WTC11 (cell line): ENCODE data around the gene FOXL2. TPM values are rescaled to one million over a fixed set of nuclear protein-coding genes. Genes with fewer than 3 reads are reported as not detected.
A peak's percentile ranks its signal among the peaks of the same experiment; 100 is the strongest.

ENCODE experiments used
- ATAC-seq: fragments of 200-7000 bp; cut with Tn5 transposase; 2 replicates; pipeline ENCODE4 v1.10.0; 2021; ENCODE audit warnings: mild to moderate bottlenecking, moderate library complexity
- CTCF ChIA-PET: fragments of 300-600 bp; sonication (Branson Sonifier 250); formaldehyde crosslinking; loops from one replicate; lab custom pipeline; 2021; ENCODE audit warnings: antibody characterized with exemption; lab: Charles Lee
- POLR2A ChIA-PET: fragments of 350-600 bp; sonication (Branson Sonifier 250); formaldehyde crosslinking; loops from one replicate; lab custom pipeline; 2021; ENCODE audit warnings: antibody characterized with exemption; lab: Charles Lee
- DNase-seq: peaks from one replicate; pipeline ENCODE4 v3.0.0; 2021; ENCODE audit warnings: low spot score
- H3K27ac Mint-ChIP-seq: 2 replicates; pipeline ENCODE4 v1.8.0; 2021; ENCODE audit warnings: mixed read lengths
- H3K27me3 Mint-ChIP-seq: 2 replicates; pipeline ENCODE4 v1.8.0; 2021; ENCODE audit warnings: low read depth, mild to moderate bottlenecking, moderate library complexity, mixed read lengths
- H3K36me3 Mint-ChIP-seq: 2 replicates; pipeline ENCODE4 v1.8.0; 2021; ENCODE audit warnings: mixed read lengths
- H3K4me1 Mint-ChIP-seq: 2 replicates; pipeline ENCODE4 v1.8.0; 2022; ENCODE audit warnings: mixed read lengths
- H3K4me3 Mint-ChIP-seq: 2 replicates; pipeline ENCODE4 v1.8.0; 2021; ENCODE audit warnings: mild to moderate bottlenecking, moderate library complexity, mixed read lengths
- H3K9me3 Mint-ChIP-seq: 2 replicates; pipeline ENCODE4 v1.8.0; 2021; ENCODE audit warnings: mixed read lengths
- CBFB ChIP-seq: sonication (generic); formaldehyde crosslinking; IDR thresholded peaks from 2 replicates; pipeline ENCODE4 v1.8.1; 2022; ENCODE audit warnings: mild to moderate bottlenecking, low read depth, missing genetic modification reagents
- ESRRA ChIP-seq: sonication (generic); formaldehyde crosslinking; IDR thresholded peaks from 2 replicates; pipeline ENCODE4 v1.8.1; 2022; ENCODE audit warnings: mild to moderate bottlenecking, missing genetic modification reagents, borderline replicate concordance
- FOXK1 ChIP-seq: sonication (generic); formaldehyde crosslinking; IDR thresholded peaks from 2 replicates; pipeline ENCODE4 v1.8.0; 2022; ENCODE audit warnings: mild to moderate bottlenecking, moderate library complexity, missing genetic modification reagents
- GRHL2 ChIP-seq: fragments of 250-450 bp; sonication (Bioruptor Pico); IDR thresholded peaks from 2 replicates; pipeline ENCODE4 v1.8.0; 2022; ENCODE audit warnings: mild to moderate bottlenecking, moderate library complexity; ENCODE audit not compliant: insufficient replicate concordance, severe bottlenecking
- IRF2 ChIP-seq: sonication (generic); formaldehyde crosslinking; IDR thresholded peaks from 2 replicates; pipeline ENCODE4 v1.8.0; 2022; ENCODE audit warnings: low read depth, missing genetic modification reagents, borderline replicate concordance
- JAZF1 ChIP-seq: fragments of 250-450 bp; sonication (Bioruptor Pico); IDR thresholded peaks from 2 replicates; pipeline ENCODE4 v1.9.0; 2021; ENCODE audit warnings: moderate library complexity, mild to moderate bottlenecking, inconsistent platforms
- NFATC4 ChIP-seq: fragments of 250-450 bp; sonication (Bioruptor Pico); IDR thresholded peaks from 2 replicates; pipeline ENCODE4 v1.9.0; 2021; ENCODE audit warnings: mild to moderate bottlenecking
- NFE2L1 ChIP-seq: sonication (generic); formaldehyde crosslinking; IDR thresholded peaks from 2 replicates; pipeline ENCODE4 v1.8.1; 2023; ENCODE audit warnings: missing genetic modification reagents
- NR2C2 ChIP-seq: sonication (generic); formaldehyde crosslinking; IDR thresholded peaks from 2 replicates; pipeline ENCODE4 v1.8.0; 2022; ENCODE audit warnings: mild to moderate bottlenecking, missing genetic modification reagents
- SMAD4 ChIP-seq: sonication (generic); formaldehyde crosslinking; IDR thresholded peaks from 2 replicates; pipeline ENCODE4 v1.8.0; 2022; ENCODE audit warnings: mild to moderate bottlenecking, missing genetic modification reagents
- TCF7 ChIP-seq: sonication (generic); formaldehyde crosslinking; IDR thresholded peaks from 2 replicates; pipeline ENCODE4 v1.8.0; 2022; ENCODE audit warnings: mild to moderate bottlenecking, low read depth, missing genetic modification reagents, moderate library complexity
- ZNF121 ChIP-seq: sonication (generic); formaldehyde crosslinking; IDR thresholded peaks from 2 replicates; pipeline ENCODE4 v1.8.0; 2023; ENCODE audit warnings: missing genetic modification reagents
- ZNF138 ChIP-seq: sonication (generic); formaldehyde crosslinking; conservative IDR thresholded peaks from 2 replicates; pipeline ENCODE4 v1.8.1; 2022; ENCODE audit warnings: mild to moderate bottlenecking, moderate library complexity, missing genetic modification reagents
- ZNF317 ChIP-seq: sonication (generic); formaldehyde crosslinking; IDR thresholded peaks from 2 replicates; pipeline ENCODE4 v1.8.1; 2023; ENCODE audit warnings: low read depth, mild to moderate bottlenecking, moderate library complexity, missing genetic modification reagents, borderline replicate concordance
- ZNF423 ChIP-seq: fragments of 250-450 bp; sonication (Bioruptor Pico); IDR thresholded peaks from 2 replicates; pipeline ENCODE4 v2.1.2; 2022; ENCODE audit warnings: mild to moderate bottlenecking, moderate library complexity
- total RNA-seq: library from RNA; stranded (reverse); gene quantifications from 3 replicates; pipeline ENCODE4 v1.2.3, GENCODE V29; 2021
- TF ChIP-seq, protein P1 (sequence below): sonication (generic); formaldehyde crosslinking; IDR thresholded peaks from 2 replicates; pipeline ENCODE4 v1.8.1; 2022; ENCODE audit warnings: low read depth, mild to moderate bottlenecking, moderate library complexity, missing genetic modification reagents, borderline replicate concordance
- TF ChIP-seq, protein P2 (sequence below): fragments of 250-450 bp; sonication (Bioruptor Pico); conservative IDR thresholded peaks from 2 replicates; pipeline ENCODE4 v1.9.0; 2021; ENCODE audit warnings: mild to moderate bottlenecking
- TF ChIP-seq, protein P3 (sequence below): fragments of 250-450 bp; sonication (Bioruptor Pico); IDR thresholded peaks from 2 replicates; pipeline ENCODE4 v1.8.0; 2021; ENCODE audit warnings: mild to moderate bottlenecking
- TF ChIP-seq, protein P4 (sequence below): sonication (generic); formaldehyde crosslinking; IDR thresholded peaks from 2 replicates; pipeline ENCODE4 v1.8.0; 2022; ENCODE audit warnings: mild to moderate bottlenecking, missing genetic modification reagents
- TF ChIP-seq, protein P5 (sequence below): fragments of 250-450 bp; sonication (Bioruptor Pico); IDR thresholded peaks from 2 replicates; pipeline ENCODE4 v1.9.0; 2021; ENCODE audit warnings: moderate library complexity, mild to moderate bottlenecking, inconsistent platforms, borderline replicate concordance
- TF ChIP-seq, protein P6 (sequence below): sonication (generic); formaldehyde crosslinking; IDR thresholded peaks from 2 replicates; pipeline ENCODE4 v1.8.0; 2022; ENCODE audit warnings: missing genetic modification reagents

Gene FOXL2
- total RNA-seq, 1 experiment from 2014 or later, result 1.4 TPM

DNA sequence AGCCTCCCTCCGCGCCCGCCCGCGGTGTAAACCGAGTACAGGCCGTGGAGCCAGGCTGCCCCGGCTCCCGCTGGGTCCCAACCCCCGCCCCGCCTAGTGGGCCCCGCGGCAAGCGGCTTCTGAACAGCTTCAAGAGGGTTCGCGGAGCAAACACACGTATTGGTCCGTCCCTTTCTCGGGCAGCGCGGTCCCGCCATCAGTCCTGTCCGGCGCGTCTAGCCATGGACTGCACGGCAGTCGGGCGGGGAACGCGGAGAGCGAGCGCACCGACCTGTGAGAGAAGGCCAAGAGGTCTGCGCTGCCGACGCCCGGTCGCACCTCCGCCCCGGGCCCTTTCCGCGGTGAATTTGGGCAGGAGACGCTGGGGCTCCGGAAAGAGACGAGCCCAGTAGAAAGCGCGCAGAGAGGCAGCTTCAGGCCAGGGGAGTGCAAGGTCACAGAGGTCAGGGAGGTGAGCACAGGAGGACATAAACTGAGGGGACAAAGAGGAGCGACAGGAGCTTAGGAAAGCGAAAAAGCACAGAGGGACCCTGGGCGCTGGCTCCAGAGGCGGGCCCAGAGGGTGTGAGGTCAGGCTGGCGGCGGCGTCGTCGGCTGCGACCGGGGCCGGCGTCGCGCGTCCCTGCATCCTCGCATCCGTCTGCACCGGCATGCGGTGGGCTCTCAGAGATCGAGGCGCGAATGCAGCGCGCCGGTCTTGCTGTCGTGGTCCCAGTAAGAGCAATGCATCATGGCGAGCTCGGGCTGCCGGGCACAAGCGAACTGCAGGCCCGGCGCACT is 1.8 kb downstream of the FOXL2 start (continued):
- TF ChIP-seq, protein P1, sequence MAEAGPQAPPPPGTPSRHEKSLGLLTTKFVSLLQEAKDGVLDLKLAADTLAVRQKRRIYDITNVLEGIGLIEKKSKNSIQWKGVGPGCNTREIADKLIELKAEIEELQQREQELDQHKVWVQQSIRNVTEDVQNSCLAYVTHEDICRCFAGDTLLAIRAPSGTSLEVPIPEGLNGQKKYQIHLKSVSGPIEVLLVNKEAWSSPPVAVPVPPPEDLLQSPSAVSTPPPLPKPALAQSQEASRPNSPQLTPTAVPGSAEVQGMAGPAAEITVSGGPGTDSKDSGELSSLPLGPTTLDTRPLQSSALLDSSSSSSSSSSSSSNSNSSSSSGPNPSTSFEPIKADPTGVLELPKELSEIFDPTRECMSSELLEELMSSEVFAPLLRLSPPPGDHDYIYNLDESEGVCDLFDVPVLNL, result peak; percentile 61; the same call in 1 of the 2 replicates
- peak; percentile 45; the same call in 1 of the 2 replicates for TF ChIP-seq ZNF317 (CRISPR knock-in tag)
- peak; percentile 92 for TF ChIP-seq SMAD4 (CRISPR knock-in tag)
- TF ChIP-seq IRF2 (CRISPR knock-in tag), result no peak
- TF ChIP-seq ZNF138 (CRISPR knock-in tag), result no peak
- no peak for TF ChIP-seq CBFB (CRISPR knock-in tag)
- TF ChIP-seq, protein P2, sequence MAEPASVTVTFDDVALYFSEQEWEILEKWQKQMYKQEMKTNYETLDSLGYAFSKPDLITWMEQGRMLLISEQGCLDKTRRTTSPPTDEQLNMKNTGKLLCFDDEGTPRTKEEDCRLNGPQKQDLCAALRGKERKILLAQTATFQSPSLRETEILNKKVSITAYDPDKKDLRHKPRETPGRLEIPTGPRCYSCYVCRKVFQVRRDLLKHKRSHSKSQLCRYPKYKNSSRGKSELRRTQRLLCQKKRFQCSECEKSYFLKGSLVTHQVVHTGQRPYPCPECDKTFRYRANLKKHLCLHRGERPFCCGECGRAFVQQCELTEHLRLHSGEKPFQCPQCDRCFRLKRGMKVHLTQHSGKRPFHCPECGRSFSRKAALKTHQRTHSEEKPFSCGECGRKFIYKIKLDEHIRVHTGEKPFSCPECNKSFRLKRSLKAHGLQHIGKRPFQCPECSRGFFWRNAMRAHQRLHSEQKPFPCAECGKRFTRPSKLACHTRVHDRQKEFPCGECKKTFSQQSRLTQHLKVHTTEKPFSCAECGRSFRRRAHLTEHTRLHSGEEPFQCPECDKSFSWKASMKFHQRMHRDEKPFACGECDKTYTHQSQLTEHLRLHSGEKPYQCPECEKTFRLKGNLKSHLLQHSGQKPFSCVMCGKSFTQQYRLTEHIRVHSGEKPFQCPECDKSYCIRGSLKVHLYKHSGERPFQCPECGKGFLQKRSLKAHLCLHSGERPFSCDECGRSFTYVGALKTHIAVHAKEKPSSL (CRISPR knock-in tag), result no peak
- no peak for TF ChIP-seq JAZF1 (CRISPR knock-in tag)
- TF ChIP-seq NFE2L1 (CRISPR knock-in tag), result peak; percentile 89; the same call in 1 of the 2 replicates
- TF ChIP-seq ESRRA (CRISPR knock-in tag), result peak; percentile 91; the same call in 1 of the 2 replicates
- TF ChIP-seq, protein P3, sequence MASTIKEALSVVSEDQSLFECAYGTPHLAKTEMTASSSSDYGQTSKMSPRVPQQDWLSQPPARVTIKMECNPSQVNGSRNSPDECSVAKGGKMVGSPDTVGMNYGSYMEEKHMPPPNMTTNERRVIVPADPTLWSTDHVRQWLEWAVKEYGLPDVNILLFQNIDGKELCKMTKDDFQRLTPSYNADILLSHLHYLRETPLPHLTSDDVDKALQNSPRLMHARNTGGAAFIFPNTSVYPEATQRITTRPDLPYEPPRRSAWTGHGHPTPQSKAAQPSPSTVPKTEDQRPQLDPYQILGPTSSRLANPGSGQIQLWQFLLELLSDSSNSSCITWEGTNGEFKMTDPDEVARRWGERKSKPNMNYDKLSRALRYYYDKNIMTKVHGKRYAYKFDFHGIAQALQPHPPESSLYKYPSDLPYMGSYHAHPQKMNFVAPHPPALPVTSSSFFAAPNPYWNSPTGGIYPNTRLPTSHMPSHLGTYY, result no peak
- TF ChIP-seq, protein P4, sequence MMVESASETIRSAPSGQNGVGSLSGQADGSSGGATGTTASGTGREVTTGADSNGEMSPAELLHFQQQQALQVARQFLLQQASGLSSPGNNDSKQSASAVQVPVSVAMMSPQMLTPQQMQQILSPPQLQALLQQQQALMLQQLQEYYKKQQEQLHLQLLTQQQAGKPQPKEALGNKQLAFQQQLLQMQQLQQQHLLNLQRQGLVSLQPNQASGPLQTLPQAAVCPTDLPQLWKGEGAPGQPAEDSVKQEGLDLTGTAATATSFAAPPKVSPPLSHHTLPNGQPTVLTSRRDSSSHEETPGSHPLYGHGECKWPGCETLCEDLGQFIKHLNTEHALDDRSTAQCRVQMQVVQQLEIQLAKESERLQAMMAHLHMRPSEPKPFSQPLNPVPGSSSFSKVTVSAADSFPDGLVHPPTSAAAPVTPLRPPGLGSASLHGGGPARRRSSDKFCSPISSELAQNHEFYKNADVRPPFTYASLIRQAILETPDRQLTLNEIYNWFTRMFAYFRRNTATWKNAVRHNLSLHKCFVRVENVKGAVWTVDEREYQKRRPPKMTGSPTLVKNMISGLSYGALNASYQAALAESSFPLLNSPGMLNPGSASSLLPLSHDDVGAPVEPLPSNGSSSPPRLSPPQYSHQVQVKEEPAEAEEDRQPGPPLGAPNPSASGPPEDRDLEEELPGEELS, result peak; percentile 98
- TF ChIP-seq NFATC4 (CRISPR knock-in tag), result no peak
- no peak for TF ChIP-seq GRHL2
- 0 out of 2 replicates have a peak, but pooled peaks have one; percentile 28 for TF ChIP-seq TCF7
- TF ChIP-seq NR2C2, result no peak
- TF ChIP-seq FOXK1 (CRISPR knock-in tag), result peak; percentile 84; the same call in 1 of the 2 replicates
- no peak for TF ChIP-seq ZNF423 (CRISPR knock-in tag)
- TF ChIP-seq, all 79 proteins: peak for 36

DNA sequence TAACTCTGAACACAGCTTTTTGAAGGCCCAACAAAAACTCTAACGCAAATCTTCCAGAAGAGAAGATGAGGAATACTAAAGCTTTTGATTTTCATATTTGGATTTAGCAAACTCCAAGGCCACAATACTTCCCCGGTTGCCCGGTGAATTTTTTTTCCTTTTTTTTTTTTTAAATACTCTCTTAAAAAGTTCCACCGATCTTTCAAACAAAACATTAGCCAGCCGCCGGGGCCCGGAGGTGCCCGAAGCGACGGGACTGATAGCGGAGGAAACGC is 2.3 kb downstream of the FOXL2 start:
- H3K36me3 Mint-ChIP-seq, result no peaks in the 10 kb centered on the region; the same call in 1 of the 2 replicates
- H3K27me3 Mint-ChIP-seq, result peaks cover 98% of the 10 kb centered on the region
- no peaks in the 10 kb centered on the region for H3K9me3 Mint-ChIP-seq
- H3K27ac Mint-ChIP-seq, result no peak overlapping the region
- POLR2A ChIA-PET, result no interaction called here
- CTCF ChIA-PET, result interaction anchor here (0.7 to 9.6 kb wide), 4 partner anchors 6 to 217 kb away, joined by 5 to 158 read pairs (median 8); no protein-coding TSS in a partner anchor
- DNase-seq (no peak), ATAC-seq (no peak)
- H3K4me1 Mint-ChIP-seq, result peaks cover 55% of the 10 kb centered on the region
- H3K4me3 Mint-ChIP-seq, result peak overlapping the region; percentile 80
- TF ChIP-seq, protein P2 (CRISPR knock-in tag), result no peak
- TF ChIP-seq ZNF121 (CRISPR knock-in tag) (no peak), GRHL2 (no peak)
- TF ChIP-seq, protein P5, sequence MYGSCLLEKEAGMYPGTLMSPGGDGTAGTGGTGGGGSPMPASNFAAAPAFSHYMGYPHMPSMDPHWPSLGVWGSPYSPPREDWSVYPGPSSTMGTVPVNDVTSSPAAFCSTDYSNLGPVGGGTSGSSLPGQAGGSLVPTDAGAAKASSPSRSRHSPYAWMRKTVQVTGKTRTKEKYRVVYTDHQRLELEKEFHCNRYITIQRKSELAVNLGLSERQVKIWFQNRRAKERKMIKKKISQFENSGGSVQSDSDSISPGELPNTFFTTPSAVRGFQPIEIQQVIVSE (CRISPR knock-in tag), result no peak
- TF ChIP-seq, protein P6, sequence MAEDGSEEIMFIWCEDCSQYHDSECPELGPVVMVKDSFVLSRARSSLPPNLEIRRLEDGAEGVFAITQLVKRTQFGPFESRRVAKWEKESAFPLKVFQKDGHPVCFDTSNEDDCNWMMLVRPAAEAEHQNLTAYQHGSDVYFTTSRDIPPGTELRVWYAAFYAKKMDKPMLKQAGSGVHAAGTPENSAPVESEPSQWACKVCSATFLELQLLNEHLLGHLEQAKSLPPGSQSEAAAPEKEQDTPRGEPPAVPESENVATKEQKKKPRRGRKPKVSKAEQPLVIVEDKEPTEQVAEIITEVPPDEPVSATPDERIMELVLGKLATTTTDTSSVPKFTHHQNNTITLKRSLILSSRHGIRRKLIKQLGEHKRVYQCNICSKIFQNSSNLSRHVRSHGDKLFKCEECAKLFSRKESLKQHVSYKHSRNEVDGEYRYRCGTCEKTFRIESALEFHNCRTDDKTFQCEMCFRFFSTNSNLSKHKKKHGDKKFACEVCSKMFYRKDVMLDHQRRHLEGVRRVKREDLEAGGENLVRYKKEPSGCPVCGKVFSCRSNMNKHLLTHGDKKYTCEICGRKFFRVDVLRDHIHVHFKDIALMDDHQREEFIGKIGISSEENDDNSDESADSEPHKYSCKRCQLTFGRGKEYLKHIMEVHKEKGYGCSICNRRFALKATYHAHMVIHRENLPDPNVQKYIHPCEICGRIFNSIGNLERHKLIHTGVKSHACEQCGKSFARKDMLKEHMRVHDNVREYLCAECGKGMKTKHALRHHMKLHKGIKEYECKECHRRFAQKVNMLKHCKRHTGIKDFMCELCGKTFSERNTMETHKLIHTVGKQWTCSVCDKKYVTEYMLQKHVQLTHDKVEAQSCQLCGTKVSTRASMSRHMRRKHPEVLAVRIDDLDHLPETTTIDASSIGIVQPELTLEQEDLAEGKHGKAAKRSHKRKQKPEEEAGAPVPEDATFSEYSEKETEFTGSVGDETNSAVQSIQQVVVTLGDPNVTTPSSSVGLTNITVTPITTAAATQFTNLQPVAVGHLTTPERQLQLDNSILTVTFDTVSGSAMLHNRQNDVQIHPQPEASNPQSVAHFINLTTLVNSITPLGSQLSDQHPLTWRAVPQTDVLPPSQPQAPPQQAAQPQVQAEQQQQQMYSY (CRISPR knock-in tag), result no peak
